Hindlimb muscle (tissue), 1 donor: Measurements from ENCODE around the gene RTP3. TPM values are rescaled to one million over a fixed set of nuclear protein-coding genes. Genes with fewer than 3 reads are reported as not detected.
"Not testable (repeated sequence)": the region's sequence is repeated elsewhere in the genome, so short reads cannot be mapped to it uniquely, and the experiment has no call there.

Experiments
- DNase-seq: peaks from one replicate; pipeline ENCODE4 v3.0.0-alpha.2; 2013
- polyA plus RNA-seq: library from polyadenylated mRNA; unstranded; fragments of 120-200 nt; gene quantifications from one replicate; pipeline ENCODE4 v1.2.1, GENCODE V29; 2013; ENCODE audit not compliant: insufficient read length

RTP3 gene
- polyA plus RNA-seq, 1 donor: 0.25 TPM

DNA sequence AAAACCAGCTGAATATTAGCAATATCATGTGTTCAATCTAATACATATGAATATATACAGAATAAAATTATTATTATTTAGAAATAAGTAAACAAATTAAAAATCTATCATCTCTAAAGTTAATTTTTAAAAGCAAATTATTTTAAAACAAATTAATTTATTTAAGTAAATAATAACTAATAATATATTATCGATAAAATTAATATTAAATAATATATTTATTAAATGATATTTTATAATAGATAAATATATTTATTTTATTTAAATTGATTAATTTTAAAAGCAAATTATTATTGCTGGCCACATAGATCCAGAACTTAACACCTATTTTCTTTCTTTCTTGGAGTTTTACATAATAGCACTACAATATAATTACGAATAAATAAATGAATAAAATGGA, 22.2 kb downstream of the RTP3 start:
- DNase-seq: no peak

DNA sequence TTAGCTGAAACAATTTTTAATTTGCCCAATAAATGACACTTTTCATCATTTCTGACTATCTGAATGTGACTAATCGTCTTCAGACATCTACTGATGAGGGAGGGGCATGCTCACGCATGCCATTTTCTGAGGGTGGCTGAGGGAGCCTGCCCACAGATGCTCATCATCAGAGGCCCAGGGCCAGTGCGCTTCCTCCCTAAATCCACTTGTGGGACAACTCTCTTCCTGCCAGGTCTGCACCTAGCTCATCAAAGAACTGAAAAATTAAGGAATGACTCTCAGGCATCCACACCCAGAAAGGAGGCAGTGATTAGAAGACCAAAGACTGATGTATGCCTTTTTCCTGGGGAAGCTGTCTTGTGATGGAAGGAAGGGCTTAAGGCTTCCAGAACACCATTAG, 22.8 kb downstream of the RTP3 start:
- DNase-seq: no peak

DNA sequence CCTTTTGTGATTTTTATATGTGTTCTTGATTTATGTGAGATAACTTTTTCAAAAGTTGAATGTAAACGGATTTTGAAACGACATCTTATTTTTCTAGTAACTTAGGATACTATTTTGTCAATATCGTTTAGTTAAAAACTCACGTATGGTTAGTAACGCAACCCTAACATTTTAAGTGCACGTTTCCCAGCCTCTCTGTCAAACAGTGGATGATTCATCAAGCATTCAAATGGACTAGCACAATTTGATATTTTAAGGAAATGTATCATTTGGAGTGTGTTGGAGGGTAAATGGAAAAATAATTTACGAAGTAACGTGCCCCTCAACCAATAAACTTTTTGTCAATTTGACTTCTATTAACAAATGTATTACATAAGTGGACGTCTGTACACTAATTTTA, 23.3 kb downstream of the RTP3 start:
- no peak for DNase-seq

DNA sequence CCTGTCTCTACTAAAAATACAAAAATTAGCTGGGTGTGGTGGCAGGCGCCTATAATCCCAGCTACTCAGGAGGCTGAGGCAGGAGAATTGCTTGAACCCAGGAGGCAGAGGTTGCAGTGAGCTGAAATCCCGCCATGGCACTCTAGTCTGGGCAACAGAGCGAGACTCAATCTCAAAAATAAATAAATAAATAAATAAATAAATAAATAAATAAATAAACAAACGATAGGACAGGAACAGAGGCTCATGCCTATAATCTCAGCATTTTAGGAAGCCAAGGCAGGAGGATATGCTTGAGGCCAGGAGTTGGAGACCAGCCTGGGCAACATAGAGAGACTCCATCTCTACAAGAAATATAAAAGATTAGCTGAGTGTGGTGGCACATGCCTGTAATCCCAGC, 24.4 kb downstream of the RTP3 start:
- not testable (repeated sequence) for DNase-seq

DNA sequence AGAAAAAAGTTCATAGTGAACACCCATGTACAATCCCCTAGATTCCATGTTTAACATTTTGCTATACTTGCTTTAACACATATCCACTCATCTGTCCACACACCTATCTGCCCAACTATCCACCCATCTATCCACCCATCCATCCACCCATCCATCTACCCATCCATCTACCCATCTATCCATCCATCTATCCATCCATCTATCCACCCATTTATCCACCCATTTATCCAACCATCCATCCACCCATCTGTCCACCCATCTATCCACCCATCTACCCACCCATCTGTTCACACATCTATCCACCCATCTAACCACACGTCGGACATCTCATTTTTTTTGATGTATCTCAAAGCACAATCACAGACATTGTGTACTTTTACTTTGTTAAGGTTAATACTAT, 25.8 kb downstream of the RTP3 start:
- DNase-seq: no peak

DNA sequence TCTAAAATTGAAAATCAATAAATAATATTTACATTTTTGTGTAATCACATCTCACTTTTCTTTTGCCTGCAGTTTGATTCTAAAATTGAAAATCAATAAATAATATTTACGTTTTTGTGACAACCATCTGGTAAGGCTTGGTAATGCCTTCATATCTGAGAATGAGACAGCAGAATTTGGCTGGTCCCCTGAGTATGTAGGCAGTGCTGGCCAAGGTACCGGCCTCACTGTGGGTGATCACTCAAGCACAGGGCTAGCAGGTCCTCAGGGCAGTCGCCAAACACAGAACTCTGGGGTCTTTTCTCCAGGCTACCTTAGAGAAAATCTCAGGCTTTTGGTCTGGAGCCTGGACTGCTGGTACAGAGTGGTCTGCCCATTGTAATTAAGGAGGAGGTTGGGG, 26.2 kb downstream of the RTP3 start:
- DNase-seq: no peak

DNA sequence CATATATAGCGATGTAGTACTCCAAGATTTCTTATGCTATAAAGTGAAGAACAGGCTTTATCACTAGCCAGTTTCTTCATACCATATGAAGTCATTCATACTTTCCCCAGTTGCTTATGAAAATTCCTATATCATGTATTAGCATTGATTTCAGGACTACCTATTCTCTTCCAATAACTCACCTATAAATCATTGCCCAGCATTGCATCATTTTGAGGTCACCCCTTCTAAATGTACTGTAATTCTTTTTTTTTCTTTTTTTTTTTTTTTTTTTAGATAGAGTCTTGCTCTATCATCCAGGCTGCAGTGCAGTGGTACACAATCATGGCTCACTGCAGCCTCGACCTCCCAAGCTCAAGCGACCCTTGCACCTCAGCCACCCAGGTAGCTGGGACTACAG, 27.1 kb downstream of the RTP3 start:
- DNase-seq: no peak

DNA sequence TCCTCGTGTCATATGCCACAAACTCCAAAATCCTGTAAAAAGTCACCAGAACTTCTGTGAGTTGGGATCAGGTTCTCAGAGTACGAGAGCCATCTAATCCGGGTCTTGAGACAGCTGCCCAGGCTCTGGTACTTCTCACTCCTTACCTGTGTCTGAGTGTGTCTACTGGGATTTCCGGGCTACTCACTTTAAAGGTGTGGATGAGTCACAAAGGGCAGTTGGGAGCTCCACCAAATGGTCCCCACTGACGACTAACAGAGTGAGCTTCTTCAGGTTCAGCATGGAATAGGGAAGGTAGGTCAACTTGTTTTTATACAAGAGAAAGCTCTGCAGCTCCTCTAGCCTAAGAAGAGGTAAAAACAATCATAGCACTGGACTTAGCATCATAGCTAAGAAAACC, 29.5 kb downstream of the RTP3 start:
- DNase-seq: no peak

DNA sequence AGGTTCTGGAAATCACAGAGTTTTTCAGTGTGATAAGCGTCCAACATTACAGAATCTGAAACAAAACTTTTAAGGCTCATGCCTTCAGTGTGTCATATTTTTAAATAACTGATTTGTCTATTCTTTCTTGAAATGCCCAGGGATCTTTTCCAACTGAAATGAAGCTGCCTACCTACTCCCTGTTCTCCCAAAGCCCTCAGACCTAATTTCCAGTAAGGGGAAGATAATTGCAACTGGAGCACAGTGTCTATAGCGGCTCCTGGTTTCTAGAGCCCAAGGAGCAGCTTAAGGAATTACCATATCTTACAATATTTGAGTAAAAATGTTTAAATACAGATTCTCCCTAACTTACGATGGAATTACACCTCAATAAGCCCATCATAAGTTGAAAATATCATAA, 35.3 kb downstream of the RTP3 start:
- DNase-seq: no peak

DNA sequence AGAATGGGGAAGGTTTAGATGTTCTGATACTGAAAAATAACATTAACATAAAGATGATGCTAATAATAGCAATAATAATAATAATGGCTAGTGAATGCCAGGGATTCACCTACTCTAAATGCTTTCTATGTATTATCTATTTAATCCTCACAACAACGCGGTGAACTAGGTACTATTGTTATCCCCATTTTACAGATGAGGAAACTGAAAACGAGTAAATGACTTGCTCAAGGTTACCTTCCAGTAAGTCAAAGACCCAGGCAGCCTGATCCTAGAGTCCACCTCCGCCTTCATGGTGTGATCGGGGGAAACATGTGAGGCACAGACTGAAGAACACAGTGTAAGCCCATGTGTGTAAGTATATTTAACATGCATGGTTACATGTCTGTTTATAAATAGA, 38.0 kb downstream of the RTP3 start:
- no peak for DNase-seq

DNA sequence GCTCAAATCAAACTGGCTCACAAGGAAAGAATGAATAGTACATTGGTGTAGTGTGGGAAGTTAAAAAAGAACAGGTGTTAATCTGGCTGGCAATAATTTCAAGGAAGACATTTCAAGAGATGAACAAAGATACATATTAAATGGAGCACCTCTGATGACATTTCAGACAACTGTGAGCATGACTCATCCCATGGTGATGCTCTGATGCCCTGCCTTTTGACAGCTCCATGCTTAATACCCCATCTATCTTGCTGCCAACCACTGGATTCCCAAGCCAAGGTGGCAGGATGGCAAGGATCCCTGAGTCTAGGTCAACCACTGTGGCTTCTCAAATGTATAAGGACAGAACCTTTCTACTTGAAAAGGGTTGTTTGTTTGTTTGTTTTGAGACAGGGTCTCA, 39.0 kb downstream of the RTP3 start:
- DNase-seq: no peak

DNA sequence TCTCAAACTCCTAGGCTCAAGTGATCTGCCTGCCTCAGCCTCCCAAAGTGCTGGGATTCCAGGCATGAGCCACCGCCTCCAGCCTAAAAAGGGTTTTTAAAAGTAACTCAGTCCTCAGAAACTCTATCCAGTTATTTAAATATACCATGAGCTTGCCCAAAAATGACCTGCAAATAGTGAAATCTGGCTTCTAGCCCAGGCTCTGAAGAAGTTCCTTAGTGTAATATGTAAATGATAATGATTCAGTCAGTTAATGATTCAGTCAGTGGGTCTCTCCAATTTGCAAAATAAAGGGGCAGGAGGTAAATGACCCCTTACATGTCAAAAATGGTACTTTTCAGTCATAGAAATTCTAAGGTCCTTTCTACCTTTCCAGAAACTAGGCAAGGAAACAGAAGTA, 39.5 kb downstream of the RTP3 start:
- no peak for DNase-seq

DNA sequence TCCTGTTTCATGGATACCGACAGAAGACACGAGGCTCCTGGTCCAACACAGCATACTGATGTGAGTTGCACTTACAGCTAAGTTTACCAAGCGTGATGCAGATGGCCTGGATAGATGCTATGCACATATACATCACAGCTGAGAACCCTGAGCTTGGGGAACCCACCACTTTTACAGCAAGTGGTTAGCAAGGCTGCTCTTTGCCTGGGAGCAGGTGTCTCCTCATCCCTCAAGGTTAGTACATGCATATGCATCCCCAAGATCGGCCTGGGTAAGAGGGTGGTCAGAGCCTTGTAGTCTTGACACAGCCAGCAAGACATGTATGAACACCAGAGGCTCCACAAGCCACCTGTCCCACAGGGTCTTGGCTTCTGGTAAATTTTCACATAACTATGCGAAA, 40.0 kb downstream of the RTP3 start:
- no peak for DNase-seq

DNA sequence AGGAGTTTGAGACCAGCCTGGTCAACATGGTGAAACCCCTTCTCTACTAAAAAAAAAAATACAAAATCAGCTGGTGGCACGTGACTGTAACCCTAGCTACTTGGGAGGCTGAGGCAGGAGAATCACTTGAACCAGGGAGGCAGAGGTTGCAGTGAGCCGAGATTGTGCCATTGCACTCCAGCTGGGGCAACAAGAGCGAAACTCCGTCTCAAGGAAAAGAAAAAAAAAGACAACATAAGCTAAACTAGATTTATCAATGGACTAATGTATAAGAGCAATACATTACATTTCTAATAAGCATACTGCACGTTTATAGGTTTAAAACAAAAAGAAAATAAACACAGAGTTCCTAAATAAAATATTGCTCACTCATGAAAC, 40.6 kb downstream of the RTP3 start:
- not testable (repeated sequence) for DNase-seq

DNA sequence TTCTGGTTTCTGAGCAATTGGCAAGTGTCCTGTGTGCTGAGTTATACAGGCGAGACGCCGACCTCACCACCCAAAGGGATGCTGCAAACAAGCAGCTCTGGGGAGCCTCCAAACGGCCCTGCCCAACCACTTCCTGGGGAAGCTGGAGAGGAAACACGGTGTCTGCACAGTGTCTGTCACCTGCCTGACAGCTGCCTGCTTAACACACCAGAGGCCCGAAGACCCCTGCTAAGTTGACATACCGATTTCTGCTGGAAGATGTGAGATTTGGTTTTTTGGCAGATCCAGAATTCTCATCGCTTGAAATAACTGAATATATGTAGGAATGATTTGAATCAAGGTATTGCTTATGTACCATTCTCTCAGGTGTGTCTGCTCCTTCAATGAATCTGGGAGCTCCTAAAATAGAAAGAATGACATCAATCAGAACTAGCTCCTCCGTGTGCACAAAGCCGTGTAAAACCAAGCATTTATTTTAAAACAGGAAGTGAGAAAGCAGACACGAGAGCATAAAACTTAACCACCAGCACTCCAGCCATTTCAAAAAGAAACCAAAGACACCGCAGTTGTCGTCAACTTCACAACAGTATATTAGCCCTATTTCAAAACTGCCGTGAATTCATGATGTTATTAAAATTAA, 41.1 kb downstream of the RTP3 start:
- peak; percentile 10 for DNase-seq

DNA sequence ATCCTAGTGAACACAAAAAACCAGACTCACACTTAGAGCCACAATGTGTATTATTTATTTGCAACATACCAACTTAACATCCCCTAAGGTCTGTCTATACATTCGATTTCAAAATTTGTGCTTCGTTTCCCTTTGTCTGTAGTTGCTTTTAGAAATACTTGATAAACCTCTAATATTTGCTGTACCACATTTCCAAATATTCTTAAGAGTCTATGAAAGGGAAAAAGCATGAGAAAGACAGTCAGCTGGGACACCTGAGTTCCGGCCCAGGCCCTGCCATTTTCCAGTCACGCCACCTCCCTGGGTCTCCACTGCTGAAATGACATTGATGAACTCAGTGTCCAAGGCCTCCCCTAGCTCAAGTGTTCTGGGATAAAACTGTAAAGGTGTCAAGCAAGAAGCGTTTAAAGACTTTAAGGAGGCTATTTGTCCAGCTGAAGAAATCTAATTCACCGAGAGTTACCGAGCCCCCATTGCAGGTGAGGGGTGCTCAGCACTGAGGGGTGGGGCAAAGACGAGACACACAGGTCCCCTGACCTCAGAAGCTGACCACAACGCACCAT, 41.7 kb downstream of the RTP3 start:
- DNase-seq: no peak

DNA sequence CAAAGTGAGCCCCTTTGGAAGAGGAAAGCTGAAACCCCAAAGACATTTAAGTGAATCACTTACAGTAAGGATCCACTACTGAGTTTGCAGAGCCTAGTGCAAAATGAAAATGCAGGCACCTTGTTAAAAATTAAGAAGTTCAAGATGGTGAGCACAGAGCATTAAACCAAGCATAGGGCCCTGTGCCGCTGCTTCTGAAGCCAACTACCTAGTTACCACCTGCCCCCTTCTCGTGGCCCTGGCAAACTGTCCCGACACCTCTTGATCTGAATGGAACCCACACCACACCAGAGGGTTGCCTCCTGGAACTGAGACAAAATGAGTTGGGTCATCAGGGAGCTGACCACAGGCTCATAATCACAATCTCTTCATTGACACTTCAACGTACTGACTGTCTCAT, 42.8 kb downstream of the RTP3 start:
- DNase-seq: no peak

DNA sequence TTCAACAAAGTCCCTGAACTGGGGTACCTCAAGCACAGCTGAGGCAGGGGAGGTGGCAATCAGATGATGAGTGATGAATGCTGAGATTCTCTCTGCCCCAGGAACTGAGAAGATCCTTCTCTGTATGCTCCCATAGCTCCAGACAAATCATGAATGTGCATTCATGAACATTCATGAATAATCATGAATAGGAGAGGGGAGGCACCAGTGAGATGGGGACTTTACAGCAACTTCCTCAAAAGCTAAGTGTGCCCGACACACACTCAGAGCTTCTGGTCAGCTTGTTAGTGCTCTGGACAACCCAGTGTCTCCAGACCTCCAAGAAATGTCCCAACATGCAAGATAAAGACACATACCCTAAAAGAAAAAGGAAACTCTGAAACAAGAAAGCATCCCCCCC, 44.1 kb downstream of the RTP3 start:
- DNase-seq: no peak

DNA sequence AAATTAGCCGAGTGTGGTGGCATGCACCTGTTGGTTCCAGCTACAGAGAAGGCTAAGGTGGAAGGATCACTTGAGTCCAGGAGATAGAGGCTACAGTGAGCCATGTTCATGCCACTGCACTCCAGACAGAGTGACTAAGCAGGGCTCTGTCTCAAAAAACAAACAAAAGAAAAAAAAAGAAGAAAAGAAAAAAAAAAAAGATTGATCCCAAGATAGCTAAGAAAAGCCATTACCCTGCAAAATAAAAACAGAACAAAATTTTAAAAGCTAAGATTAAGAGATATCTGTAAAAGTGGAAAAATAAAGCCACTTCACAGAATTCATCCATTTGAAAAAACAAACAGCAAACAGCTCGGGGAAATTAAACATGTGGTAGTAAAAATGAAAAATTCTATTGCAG, 44.6 kb downstream of the RTP3 start:
- DNase-seq: no peak

DNA sequence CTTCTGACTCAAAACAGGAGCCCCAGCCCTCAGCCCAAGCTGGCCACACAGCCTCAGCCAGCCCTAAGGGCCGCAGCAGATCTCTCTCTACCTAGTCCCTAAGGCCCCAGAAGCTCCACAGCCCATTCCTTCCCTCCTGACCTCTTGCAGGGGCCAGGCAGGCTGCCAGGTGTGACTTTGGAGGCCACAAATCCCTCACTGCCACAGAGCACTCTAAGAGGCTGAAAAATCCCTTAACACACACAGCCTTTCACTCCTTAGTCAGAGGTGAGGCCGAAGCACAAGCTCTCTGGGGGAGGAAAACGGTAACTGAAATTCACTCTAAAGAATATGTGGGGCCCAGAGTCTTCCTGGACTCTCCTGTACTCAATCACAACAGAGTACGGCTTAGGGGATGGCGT, 45.0 kb downstream of the RTP3 start:
- DNase-seq: no peak

DNA sequence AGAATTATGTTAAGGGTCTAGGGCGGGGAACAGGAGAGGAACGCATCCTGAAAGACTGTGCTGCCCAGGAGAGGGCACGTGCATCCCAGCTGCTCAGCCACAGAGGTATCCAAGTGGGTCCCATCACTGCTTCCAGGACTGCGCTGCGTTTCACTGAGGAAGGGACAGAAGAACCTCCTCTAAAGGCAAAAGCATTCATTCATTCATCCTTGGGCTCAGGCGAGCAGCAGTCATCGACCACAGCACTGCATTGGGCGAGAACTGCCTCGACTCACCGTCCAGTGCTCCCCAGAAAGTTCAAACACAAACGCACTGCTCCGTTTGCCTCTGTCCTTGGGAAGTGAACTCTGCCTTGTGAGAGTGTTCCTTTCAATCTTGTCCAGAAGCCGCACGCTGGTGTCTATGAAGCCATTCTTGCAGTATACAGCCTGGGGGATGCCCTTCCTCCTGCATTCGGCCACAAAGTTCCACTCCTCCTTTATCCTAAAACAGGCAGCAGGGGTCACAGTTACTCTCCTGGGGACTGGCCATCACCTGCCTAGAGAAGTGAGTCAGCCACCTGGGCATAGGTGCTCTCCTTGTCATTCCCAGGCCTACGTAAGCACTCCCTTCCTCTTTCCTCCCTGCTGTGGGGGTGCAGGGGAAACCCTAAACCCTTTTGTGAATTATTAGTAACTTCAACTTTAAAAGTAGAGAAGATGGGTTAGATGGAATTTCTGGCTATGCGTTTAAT, 47.2 kb downstream of the RTP3 start:
- DNase-seq: no peak

DNA sequence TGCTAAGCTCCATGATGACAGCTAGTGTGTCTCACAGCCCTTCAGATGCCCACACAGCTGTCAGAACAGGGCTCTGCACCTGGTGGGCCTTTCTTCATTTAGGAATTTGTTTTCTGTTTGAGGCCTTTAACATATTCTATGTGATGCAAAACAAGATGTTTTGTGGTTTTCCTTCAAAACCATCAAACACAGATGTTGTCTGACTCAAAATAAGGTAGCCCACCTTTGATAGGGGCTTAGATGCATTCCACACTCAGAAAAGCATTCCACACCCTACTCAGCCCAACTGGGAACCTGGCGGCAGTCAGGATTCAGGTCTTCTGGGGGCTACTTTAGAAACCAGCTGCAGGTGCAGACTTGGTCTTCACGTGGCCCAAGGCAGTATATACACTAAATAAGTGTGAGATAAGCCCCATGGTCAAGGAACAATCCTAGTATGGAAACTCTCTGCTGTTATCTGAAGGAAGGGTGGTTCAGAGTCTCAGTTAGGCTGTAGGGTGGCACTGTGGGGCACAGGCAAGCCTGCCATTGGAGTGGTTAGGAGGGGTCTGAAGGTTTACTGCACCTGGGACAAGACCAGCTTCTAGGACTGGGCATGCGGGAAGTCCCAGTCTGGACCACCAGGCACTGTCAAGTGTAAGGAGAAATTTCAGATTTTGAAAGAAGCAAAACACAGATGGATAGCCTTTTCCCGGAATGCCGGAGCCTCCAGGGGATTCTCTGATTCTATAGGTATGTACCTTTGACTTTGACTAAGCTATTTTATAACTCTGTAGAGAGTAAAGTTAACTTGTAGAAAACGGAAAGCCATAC, 48.2 kb downstream of the RTP3 start:
- no peak for DNase-seq

DNA sequence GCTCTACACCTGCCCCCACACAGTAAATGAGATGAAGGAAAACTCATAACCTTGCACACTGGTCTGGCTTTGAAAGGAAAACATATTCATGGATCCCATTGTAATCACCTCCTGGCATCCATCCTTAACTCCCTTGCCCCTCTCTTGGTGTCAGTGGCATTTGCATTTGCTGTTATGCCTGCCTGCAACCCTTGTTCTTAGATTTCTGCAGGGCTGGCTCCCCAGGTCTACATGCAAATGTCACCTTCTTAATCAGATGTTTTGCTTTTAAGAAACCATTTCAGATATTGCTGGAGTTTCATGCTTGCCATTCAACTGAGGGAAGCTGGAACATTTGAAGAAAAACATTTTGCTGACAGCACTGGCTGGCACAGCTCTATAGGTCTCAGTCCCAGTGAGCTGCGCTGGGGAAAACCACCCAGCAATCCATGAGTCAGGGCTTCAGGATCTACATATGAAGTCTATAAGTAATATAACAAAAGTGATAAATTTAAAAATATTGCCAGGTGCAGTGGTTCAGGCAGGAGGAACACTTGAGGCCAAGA, 49.2 kb downstream of the RTP3 start:
- no peak for DNase-seq
